Choroid plexus epithelial cell (primary cell): ENCODE data around the gene TMEM86B.
"Not testable (repeated sequence)": the region's sequence is repeated elsewhere in the genome, so short reads cannot be mapped to it uniquely, and the experiment has no call there.

Experiments used
- DNase-seq: peaks from one replicate; pipeline ENCODE4 v3.0.0-alpha.2; 2010; ENCODE audit warnings: low read depth
- H3K4me3 ChIP-seq: 2 replicates; pipeline ENCODE4 v1.5.1; 2011; ENCODE audit warnings: low read depth, mild to moderate bottlenecking, control low read depth, low read length, moderate library complexity
- TF ChIP-seq, protein P1 (sequence below): conservative IDR thresholded peaks from 2 replicates; pipeline ENCODE4 v1.5.1; 2011; ENCODE audit warnings: low read depth, mild to moderate bottlenecking, control low read depth, inconsistent platforms, low read length, moderate library complexity

The TMEM86B gene

DNA sequence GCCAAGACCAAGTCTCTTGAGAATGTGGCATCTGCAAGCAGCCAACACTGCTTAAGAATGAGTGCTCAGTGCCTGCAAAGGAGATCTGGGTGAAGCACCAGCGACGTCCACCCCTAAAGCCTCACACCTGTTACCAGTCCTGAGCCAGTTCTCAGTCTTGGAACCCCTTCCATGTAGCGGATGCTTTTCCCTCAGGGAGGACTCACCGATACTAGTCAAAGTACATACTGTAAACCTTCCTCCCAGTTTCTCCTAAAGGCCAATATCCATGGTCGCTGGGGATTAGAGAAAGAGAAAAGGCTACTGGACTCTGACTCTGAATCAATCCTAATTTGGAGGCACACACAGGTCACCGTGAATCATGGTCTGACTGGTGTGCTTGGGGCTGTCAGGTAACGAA lies 15.0 kb downstream of the TMEM86B start:
- TF ChIP-seq, protein P1, sequence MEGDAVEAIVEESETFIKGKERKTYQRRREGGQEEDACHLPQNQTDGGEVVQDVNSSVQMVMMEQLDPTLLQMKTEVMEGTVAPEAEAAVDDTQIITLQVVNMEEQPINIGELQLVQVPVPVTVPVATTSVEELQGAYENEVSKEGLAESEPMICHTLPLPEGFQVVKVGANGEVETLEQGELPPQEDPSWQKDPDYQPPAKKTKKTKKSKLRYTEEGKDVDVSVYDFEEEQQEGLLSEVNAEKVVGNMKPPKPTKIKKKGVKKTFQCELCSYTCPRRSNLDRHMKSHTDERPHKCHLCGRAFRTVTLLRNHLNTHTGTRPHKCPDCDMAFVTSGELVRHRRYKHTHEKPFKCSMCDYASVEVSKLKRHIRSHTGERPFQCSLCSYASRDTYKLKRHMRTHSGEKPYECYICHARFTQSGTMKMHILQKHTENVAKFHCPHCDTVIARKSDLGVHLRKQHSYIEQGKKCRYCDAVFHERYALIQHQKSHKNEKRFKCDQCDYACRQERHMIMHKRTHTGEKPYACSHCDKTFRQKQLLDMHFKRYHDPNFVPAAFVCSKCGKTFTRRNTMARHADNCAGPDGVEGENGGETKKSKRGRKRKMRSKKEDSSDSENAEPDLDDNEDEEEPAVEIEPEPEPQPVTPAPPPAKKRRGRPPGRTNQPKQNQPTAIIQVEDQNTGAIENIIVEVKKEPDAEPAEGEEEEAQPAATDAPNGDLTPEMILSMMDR = no peak
- no peak for DNase-seq
- no peak overlapping the region for H3K4me3 ChIP-seq

DNA sequence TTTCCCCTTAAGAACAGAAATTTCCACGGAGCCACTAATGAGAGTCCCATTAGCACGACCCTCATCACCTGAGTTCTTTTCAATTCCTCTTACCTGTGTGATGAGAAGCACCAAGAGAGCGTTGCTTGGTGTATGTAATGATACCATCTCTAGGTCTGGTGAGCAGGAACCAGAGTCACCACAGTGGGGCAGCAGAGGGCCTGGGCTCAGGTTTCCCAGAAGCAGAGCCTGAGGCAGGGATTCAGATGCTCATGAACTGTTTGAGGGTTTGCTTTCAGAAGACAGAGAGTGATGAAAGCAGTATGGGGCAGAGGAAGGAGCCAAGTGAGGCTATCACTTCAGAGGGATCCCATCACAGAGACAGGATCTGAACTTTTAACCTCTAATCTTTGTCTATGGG lies 16.1 kb downstream of the TMEM86B start:
- H3K4me3 ChIP-seq = no peak overlapping the region
- TF ChIP-seq, protein P1 = peak; percentile 30
- no peak for DNase-seq

DNA sequence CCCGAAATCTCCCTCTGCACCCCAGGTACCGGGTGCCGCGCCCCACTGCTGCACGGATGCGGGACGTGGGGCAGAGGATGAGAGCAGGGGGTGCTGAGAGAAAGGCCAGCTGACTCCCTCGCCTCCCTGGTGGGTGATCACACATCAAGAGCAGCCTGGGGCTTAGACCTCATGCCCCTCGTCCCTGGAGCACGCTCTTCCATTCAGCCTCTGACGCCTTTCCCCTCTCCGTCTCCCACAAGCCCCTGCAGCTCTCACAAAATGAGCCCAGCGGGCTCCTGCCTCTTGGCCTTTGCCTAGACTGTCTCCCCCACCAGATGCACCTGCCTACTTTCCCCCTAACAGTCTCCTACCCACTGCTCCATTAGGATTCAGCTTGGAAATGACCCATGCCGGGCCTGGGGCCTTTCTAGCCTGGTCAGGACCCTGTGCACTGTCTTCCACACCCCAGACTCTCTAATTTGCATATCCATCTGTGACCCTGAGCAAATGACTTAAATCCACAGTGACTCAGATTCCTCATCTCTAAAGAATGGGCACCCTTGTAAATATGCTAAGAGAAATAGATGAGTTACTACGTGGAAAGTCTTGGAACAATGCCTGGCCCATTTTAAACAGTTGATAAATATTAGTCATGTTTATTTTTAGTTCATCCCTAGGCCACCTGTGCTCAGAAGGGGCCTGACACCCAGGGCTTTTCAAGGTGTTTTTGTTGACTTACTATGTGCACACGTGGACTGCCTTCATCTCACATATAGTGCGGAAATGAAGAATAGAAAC lies 18.7 kb downstream of the TMEM86B start:
- DNase-seq = peak; percentile 92
- TF ChIP-seq, protein P1 = no peak
- H3K4me3 ChIP-seq = no peak overlapping the region

DNA sequence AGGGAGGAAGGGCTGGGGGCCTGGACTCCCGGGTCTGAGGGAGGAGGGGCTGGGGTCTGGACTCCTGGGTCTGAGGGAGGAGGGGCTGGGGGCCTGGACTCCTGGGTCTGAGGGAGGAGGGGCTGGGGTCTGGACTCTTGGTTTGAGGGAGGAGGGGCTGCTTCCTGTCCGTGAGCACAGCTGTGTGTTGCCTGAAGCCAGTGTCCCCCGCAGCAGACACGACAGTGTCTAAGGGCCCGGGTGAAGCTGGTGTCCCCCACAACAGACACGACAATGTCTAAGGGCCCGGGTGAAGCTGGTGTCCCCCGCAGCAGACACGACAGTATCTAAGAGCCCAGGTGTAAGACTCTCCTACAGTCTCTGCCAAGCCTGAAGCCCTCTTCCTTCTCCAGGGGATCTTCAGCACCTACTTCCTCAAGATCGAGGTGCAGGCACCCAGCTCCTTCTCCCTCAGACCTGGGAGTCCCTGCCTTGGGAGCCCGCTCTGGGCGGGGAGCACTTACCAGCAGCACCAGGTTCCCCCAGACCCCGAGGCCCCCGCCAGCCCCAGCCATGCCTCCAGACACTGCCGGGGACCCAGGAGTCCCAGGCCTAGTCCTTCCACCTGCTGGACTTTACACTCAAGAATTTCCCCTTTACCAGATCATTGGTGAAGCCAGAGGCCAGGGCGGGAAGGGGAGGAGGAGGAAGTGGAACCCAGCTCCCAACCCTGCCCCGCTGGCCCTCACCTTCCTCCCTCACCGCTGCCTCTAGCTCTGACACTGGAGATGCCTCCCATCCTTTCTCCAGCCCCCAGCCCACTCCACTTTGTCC lies 19.5 kb downstream of the TMEM86B start, which contains the start of gene PTPRH:
Gene PTPRH (minus strand): TSS at position 622 of the 813 bp plus-strand sequence. CDS start 68 bp downstream, at position 554.
- TF ChIP-seq, protein P1 = no peak
- no peak for DNase-seq
- H3K4me3 ChIP-seq = no peak within 1 kb of the TSS

DNA sequence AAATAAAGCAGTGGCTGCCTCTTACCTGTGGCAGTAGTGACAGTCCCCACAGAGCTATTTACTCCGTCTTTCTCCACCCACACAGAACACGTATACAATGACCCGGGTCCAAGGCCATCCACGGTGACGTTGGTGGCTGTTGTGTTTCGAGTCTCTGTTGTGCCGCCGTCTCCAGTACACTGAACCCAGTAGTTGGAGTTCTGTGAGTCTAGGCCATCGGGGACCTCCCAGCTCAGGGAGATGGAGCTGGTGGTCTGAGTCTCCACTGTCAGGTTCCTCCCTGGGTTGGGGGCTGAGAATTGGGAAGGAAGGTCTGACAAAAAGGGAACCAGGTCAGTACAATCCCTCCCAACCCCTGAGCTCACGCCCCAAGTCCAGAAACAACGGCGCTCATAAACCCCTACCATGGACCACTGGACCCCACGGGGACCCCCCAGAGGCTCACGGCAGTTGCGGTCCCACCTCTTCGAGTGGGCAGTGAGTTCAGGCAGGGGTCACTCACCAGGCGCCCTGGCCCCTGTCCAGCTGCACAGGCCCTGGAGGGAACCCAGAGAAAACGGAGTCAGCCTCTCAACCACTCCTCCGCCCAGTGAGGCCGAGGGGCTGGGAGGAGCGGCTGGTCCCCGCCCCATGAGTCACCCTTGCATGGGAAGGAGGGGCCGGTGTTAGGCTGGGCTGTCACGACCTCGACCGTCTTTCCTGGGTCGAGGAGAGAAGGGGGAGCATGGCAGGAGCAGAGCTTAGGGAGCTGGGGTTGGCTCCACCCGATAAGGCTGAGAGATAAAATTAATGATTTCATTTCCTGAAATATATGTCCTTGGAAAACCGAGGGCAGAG lies 21.7 kb downstream of the TMEM86B start:
- TF ChIP-seq, protein P1 = no peak
- DNase-seq = peak; percentile 93
- H3K4me3 ChIP-seq = peak overlapping the region; percentile 53

DNA sequence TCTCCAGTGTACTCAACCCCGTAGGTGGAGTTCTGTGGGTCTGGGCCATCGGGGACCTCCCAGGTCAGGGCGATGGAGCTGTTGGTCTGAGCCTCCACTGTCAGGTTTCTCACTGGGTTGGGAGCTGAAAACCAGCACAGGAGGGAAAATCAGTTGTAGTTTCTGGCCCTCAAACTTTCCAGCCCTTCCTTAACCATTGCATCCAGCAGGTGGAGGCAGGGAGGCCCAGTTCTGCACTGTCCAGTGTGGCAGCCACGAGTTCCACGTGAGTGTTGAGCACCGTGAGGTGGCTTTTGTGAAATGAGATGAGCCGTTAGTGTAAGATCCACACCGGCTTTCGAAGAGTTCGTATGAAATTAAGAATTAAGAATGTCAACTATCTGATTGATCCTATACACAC lies 26.4 kb downstream of the TMEM86B start:
- TF ChIP-seq, protein P1 = peak; percentile 48
- DNase-seq, H3K4me3 ChIP-seq: not testable (repeated sequence)
